Psoas muscle (tissue), 8 donors: ENCODE measurements around the gene DBF4. TPM values are rescaled to one million over a fixed set of nuclear protein-coding genes. Genes with fewer than 3 reads are reported as not detected.
A peak's percentile ranks its signal among the peaks of the same experiment; 100 is the strongest.

ENCODE experiments used
- ATAC-seq, 4 donors: fragments of 200-7000 bp; cut with Tn5 transposase; one replicate each; pipeline ENCODE4 v1.9.1; 2020; ENCODE audit warnings: moderate library complexity in 3 of 4, mild to moderate bottlenecking in 2 of 4
- DNase-seq, 2 donors: peaks; one replicate each; pipeline ENCODE4 v3.0.0-alpha.2; 2020
- H3K27ac ChIP-seq: fragments of 200-600 bp; one replicate; pipeline ENCODE4 v1.8.0; 2022
- H3K27me3 ChIP-seq, 3 donors: fragments of 200-600 bp in 1 of 3; one replicate each; pipeline versions ENCODE4 v1.6.1 to v1.8.0; 2013 to 2022; ENCODE audit warnings: low read length in 2 of 3, mild to moderate bottlenecking in 2 of 3, moderate library complexity in 1 of 3; ENCODE audit not compliant: insufficient read depth in 3 of 3
- H3K36me3 ChIP-seq, 2 donors: fragments of 200-600 bp in 1 of 2; one replicate each; pipeline versions ENCODE4 v1.6.1 to v1.8.0; 2013 to 2022; ENCODE audit warnings: low read depth in 1 of 2, mild to moderate bottlenecking in 1 of 2, moderate library complexity in 1 of 2; ENCODE audit not compliant: insufficient read depth in 1 of 2
- H3K4me1 ChIP-seq: fragments of 200-600 bp; one replicate; pipeline ENCODE4 v1.8.0; 2022
- H3K4me3 ChIP-seq: fragments of 200-600 bp; one replicate; pipeline ENCODE4 v1.8.0; 2022; ENCODE audit warnings: mild to moderate bottlenecking
- H3K9me3 ChIP-seq: fragments of 200-600 bp; one replicate; pipeline ENCODE4 v1.8.0; 2022
- WGBS, 3 donors: extraction: QIAGEN DNeasy Blood & Tissue Kit; methylation state at CpG; one replicate each; pipeline versions ENCODE4 v1.1.6 to v1.1.7; 2013; 5-methylcytosine and 5-hydroxymethylcytosine counted together
- intact Hi-C, 2 donors: fragments of 100-400 bp; cut with DNase I; formaldehyde crosslinking; loops; one replicate each; pipeline versions ENCODE4 v1.11.0 to v1.14.2; 2022
- polyA plus RNA-seq, 3 donors: library from polyadenylated mRNA; stranded (reverse); fragments of 200-250 nt; gene quantifications; one replicate each; pipeline ENCODE4 v1.2.3, GENCODE V29; 2013
- total RNA-seq, 4 donors: library from RNA; stranded (reverse); fragmentation: NEBNext Ultra II Directional in 2 of 4; extraction: Animal tissue kit (Norgen Biotek cat#: 25700) in 2 of 4; gene quantifications; one replicate each; pipeline versions ENCODE4 v1.2.1 to v1.2.4, GENCODE V29; 2021 to 2023
- TF ChIP-seq, protein P1 (sequence below): fragments of 200-600 bp; IDR thresholded peaks from one replicate; pipeline ENCODE4 v1.8.0; 2022; ENCODE audit warnings: antibody characterized with exemption
- donor health status: healthy with polysubstance abuse.
- donor health status: DM: no; HTN: no; CAD: no; lungs with moderate emphysema.
- donor health status: Bipolar disorder and iron deficiency.
- donor health status: healthy.
- donor health status: DM: yes; HTN: yes; CAD: no.
- donor health status: DM: no; HTN: no; CAD: no.
- donor health status: DM: no; HTN: no; CAD: no.
- donor health status: DM: yes; HTN: yes; CAD: no.

DBF4 gene
- total and polyA plus RNA-seq, 7 donors, result 1.5 to 5.3 (median 2.3) TPM

DNA sequence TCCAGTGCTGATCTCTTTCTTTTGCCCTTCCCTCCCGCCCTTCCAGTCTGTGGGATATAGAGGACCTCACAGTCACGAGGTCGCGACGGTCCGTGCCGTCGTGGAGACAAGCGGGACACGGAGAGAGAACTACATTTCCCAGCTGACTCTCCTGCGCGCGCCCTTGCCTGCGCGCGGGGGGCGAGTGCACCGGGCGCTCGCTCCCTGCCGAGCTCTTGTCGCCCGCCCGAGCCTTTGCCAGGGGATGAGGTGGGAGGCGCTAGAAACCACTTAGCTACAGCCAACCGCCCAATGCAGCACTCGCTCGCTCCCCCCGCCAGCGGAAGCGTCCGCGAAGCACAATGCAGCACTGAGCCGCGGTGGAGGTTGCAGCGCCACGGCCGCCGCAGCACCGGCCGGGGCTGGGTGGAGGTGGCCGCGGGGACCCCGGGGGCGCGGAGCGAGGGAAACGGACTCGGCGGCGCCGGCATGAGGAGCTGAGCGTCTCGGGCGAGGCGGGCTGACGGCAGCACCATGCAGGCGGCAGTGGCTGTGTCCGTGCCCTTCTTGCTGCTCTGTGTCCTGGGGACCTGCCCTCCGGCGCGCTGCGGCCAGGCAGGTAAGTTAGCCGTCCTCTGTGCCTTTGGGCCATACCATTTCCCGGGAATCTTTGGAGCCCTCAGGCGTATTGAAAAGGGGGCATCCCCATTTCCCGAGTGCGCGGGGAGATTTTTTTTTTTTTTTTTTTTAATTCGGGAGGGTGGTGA is 57.8 kb downstream of the DBF4 start, which contains the start of gene ADAM22:
Gene ADAM22, plus strand, starts transcription at position 299 of the 746 bp plus-strand sequence. Its CDS starts 215 bp downstream, at position 514.
- Histone ChIP-seq H3K4me3 (peak within 1 kb of the TSS; percentile 80), H3K27ac (peak within 1 kb of the TSS; percentile 11), H3K36me3 (no peaks in the 10 kb centered on the region), H3K27me3 (no peaks in the 10 kb centered on the region), H3K9me3 (no peaks in the 10 kb centered on the region), H3K4me1 (peaks cover 4% of the 10 kb centered on the region)
- ATAC-seq (peak; percentile 90 to 99 (median 98)), DNase-seq (peak; percentile 83 to 93)
- 0% methylated on average over 41 to 70 of the region's 70 CpGs for WGBS, 3 donors
- TF ChIP-seq, protein P1, sequence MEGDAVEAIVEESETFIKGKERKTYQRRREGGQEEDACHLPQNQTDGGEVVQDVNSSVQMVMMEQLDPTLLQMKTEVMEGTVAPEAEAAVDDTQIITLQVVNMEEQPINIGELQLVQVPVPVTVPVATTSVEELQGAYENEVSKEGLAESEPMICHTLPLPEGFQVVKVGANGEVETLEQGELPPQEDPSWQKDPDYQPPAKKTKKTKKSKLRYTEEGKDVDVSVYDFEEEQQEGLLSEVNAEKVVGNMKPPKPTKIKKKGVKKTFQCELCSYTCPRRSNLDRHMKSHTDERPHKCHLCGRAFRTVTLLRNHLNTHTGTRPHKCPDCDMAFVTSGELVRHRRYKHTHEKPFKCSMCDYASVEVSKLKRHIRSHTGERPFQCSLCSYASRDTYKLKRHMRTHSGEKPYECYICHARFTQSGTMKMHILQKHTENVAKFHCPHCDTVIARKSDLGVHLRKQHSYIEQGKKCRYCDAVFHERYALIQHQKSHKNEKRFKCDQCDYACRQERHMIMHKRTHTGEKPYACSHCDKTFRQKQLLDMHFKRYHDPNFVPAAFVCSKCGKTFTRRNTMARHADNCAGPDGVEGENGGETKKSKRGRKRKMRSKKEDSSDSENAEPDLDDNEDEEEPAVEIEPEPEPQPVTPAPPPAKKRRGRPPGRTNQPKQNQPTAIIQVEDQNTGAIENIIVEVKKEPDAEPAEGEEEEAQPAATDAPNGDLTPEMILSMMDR, result no peak
- intact Hi-C loops, result loop anchor here (5.0 to 10.0 kb wide), 3 partner anchors 57 to 181 kb away; partner anchors contain the start of genes DBF4 (in 2 of the 2) and SLC25A40 (in 2 of the 2)

DNA sequence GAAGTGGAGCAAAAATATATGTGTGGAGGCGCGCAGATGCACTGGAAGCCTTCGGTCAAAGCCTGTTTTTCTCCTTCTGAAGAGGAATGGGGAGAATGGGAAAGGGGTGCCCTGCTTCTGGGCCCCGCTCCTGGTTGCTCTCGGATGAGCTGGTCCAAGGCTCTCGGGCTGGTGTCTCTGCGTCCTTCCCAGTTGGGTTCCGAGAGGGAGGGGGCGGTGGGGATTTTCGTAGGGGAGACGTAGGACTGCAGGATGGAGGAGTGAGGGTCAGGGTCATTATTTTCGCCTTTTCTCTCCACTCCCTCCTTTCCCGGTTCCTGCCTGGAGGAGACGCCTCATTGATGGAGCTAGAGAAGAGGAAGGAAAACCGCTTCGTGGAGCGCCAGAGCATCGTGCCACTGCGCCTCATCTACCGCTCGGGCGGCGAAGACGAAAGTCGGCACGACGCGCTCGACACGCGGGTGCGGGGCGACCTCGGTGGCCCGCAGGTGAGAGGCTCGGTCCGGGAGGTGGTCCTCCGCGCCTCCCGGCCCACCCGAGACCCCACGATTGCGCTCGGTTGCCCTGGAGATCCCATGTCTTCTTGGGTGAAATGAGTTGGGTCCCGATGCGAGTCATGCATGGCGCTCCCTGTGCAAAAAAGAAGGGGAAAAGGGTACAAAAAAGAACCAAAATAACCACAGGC is 58.5 kb downstream of the DBF4 start:
- Histone ChIP-seq H3K4me3 (peak overlapping the region; percentile 80), H3K27ac (no peak overlapping the region), H3K27me3 (no peaks in the 10 kb centered on the region), H3K9me3 (no peaks in the 10 kb centered on the region), H3K4me1 (peaks cover 4% of the 10 kb centered on the region), H3K36me3 (no peaks in the 10 kb centered on the region)
- intact Hi-C loops, result loop anchor here (5.0 to 10.0 kb wide), 3 partner anchors 58 to 180 kb away; partner anchors contain the start of genes DBF4 (in 2 of the 2) and SLC25A40 (in 2 of the 2)
- 2 to 4% (median 2%) methylated on average over 33 to 47 of the region's 47 CpGs for WGBS, 3 donors
- ATAC-seq, result peak in 2 of 4 donors; percentile 30 to 39
- peak in 1 of 2 donors; percentile 44 for DNase-seq
- TF ChIP-seq, protein P1, result no peak

DNA sequence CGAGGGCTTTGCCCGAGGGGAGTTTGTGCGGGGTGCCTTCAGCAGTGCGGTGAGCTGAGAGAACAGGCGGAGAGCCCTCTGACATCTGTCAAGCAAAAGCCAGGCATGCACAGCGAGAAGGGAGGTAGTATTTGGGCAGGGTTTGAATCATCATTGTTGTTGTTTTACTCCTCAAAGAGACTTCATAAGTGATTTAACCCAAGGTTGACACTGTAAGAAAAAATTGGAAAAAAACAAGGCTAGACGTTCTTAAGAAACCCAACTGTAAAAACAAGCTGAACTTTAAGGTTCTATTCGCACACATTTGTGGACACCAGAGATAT is 59.1 kb downstream of the DBF4 start:
- no peak for ATAC-seq
- Histone ChIP-seq H3K36me3 (no peaks in the 10 kb centered on the region), H3K9me3 (no peaks in the 10 kb centered on the region), H3K27ac (no peak overlapping the region), H3K4me1 (peaks cover 4% of the 10 kb centered on the region), H3K4me3 (peak overlapping the region; percentile 80), H3K27me3 (no peaks in the 10 kb centered on the region)
- intact Hi-C loops, result loop anchor here (10.0 kb wide), 2 partner anchors 169 to 179 kb away; no protein-coding TSS in a partner anchor
- 40 to 49% (median 43%) methylated on average over 8 of the region's 8 CpGs for WGBS, 3 donors
- no peak for DNase-seq
- TF ChIP-seq, protein P1, result no peak

DNA sequence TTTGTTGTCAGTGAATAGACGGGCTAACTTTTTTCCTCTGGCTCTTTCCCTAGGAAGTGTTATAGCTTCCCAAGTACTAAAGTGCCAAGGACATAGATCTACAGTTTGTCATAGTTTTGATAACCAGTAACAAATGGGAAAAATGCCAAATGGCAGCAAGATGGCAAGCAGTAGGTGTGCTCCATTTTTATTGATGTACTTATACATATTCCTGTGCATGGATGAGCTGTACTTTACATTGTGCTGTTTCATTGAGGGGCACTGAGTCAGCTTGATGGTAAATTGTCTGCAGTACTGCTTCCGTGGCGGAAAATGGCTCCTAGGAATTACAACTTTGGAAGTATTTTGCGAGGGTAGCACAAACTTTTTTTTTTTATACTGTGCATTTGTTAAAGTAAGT is 64.8 kb downstream of the DBF4 start:
- Histone ChIP-seq H3K4me3 (no peak overlapping the region), H3K27ac (no peak overlapping the region), H3K4me1 (no peaks in the 10 kb centered on the region), H3K27me3 (no peaks in the 10 kb centered on the region), H3K36me3 (no peaks in the 10 kb centered on the region), H3K9me3 (no peaks in the 10 kb centered on the region)
- DNase-seq (no peak), ATAC-seq (no peak)
- WGBS, 3 donors, result 94 to 96% (median 96%) methylated on average over 4 of the region's 4 CpGs
- TF ChIP-seq, protein P1, result no peak
- intact Hi-C loops, result no loop called here
